GM19240 (cell line): ENCODE results near the gene TSPAN17.

Source experiments
- DNase-seq: peaks from one replicate; pipeline ENCODE4 v3.0.0; 2011; ENCODE audit warnings: low spot score; ENCODE audit not compliant: insufficient read length

TSPAN17 gene

GRCh38 chr5:176703857-176704256 is 56.6 kb downstream of the TSPAN17 start:
- DNase-seq = no peak

GRCh38 chr5:176704355-176704754 is 57.1 kb downstream of the TSPAN17 start:
- DNase-seq = no peak

GRCh38 chr5:176704817-176705216 is 57.5 kb downstream of the TSPAN17 start:
- no peak for DNase-seq
